Measurements from ENCODE around the gene PLXDC1. TPM values are rescaled to one million over a fixed set of nuclear protein-coding genes. Genes with fewer than 3 reads are reported as not detected.

Gene PLXDC1
- 0.39 TPM in 1 of 2 replicates, not detected in the other for total RNA-seq

DNA sequence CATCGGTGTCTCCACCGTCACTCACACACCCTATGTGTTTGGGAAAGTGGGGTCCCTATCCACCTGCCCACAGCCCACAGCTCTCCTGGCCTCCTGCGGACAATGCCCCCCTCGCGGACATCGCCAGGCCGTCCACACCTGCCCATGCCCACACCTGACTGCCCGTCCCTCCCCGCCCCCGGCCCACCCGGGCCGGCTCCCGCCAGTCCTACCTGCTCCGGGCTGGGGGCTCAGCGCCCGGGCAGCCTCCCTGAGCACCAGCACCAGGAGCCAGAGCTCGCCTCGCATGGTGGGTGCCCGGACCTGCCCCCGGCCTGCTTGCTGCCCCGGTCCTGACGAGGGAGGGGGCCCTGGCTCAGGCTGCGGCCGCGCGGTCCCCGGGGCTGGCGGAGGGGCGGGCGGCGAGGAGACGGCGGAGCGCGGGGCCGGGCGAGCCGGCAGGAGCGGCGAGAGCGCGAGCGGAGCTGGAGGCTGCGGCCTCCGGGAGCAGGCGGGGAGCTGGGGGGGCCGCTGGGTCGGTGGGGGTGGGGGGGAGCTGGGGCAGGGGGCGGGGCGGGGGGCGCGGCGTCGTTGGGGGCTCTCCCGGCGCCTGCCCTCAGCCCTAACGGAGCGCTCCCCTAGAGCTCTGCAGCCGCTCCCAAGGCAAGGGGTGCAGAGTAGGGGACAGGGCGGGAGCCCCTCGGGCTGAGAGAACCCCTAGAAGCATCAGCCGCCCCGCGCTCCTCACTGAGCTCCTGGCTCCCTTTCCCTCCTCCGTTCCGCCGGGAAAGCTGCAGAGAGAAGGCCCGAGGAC lies at the start of gene PLXDC1:
TSS of gene PLXDC1 (minus strand) at position 488 of the 793 bp plus-strand sequence. CDS start at position 288, 200 bp downstream.

DNA sequence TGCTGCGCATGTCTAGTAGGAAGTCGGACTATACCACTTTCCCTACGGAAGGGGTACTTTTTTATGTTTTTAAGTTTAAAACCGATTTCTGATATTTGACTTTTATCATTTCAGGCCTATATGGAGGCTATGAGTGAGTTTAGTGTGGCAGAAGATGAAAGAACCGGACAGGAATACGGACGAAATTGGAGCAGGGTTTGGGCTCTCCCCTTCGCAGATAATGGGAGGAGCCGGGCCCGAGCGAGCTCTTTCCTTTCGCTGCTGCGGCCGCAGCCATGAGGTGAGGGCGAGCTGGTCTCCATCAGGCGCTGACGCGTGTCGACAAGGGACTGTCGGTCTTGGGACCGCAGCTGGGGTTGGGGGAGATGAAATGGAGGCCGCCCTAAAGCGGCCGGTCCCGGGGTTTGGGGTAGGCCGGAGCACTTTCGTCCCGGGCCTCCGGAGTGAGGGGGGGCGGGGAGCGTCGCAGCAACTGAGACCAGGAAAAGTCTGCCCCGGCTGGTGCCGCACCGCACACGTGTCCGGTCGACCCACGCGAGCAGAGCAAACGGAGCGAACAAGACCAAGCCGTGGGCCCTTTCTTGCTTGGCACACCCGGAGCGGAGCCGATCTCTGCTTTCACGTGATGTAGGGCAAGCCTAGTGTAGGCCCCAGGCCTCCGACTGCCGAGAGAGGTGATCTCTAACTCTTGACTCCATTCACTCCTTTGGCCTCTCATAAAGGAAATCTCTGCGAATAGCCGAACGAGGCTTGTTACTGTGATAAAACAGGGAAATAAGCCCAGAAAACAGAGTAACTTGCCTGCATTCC lies 48.8 kb upstream of the PLXDC1 start, which contains the start of gene RPL19:
TSS of gene RPL19 (plus strand) at position 214 of the 810 bp plus-strand sequence. CDS start at position 276, 62 bp downstream.

DNA sequence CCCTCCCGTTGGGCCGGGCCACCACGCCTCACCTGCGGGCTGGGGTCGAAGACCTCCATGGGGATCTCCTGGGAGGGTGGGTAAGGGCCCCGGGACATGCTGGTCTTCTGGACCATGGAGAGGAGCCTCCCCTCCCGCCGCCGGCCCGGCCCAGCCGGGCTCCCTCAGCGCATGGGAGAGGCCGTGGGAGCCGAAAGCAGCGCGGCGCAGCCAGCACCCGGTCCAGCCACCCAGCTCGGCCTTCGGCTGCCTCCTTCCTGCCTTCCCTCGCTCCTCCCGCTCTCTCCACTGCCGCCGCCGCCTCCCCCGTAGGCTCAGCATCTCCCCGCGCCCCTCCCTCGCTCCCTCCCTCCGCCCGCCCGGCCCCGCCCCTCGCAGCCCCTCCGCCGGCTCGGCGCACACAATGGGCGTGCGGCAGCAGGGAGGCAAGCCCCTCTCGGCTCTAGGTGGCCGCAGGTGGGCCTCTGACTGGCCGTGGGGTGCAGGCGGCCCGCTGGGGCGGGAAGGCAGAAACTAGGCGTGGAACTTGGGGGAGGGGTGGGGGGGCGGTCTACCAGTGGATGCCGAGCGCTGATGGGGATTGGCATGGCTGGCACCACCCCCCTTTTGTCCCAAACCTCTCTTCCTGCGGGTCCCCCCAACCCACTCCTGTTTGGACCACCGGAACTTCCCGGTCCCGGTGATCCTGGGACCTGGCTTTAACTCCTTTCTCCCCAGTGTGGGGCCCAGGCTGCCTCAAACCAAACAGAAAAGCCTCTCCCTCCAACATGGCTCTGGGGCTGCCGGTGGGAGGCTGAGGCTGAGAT lies 46.1 kb upstream of the PLXDC1 start, which contains the start of gene CACNB1:
TSS of gene CACNB1 (minus strand) at position 290 of the 806 bp plus-strand sequence. CDS start at position 116, 174 bp downstream.

DNA sequence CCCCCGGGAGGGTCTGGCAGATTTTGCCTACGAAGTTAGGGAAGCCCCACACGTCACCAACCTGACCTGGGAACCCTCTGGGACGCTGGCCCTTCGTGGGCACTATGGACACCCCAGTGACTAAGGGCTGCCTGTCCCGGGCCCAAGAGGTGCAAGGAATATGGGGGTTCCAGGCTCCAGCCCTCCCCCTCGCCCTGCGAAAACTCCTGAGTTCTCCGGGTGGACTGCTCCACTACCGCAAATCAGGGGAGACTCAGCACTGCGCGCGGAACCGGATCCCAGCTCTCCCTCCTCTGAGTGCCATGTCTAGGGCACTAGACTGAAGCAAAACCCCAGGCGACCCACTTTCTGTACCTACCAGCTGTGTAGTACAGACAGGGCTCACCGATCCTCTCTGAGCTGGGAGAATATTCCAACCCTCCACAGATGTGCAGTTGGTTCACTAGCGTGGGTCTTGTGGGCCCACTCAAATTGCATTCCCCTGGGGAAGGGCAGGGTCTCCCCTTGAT lies 14.5 kb upstream of the PLXDC1 start, which contains the start of gene ARL5C:
TSS of gene ARL5C (minus strand) at position 321 of the 509 bp plus-strand sequence. CDS start 401 bp downstream, outside the sequence.

Small RNAs within 50 kb of the gene (small RNA-seq; reads per million reads assigned to genes)
- gene AC091178.1: not detected

Other genes starting within 250 kb of the PLXDC1 start
- under 0.01 TPM in 1 of 2 replicates, not detected in the other for gene FBXO47, start 184.2 kb downstream of the PLXDC1 start, total RNA-seq
- not detected in 2 replicates for gene ARL5C, start 14.5 kb upstream of the PLXDC1 start, total RNA-seq
- 2.0 and 2.8 TPM in 2 replicates for gene CACNB1, start 46.0 kb upstream of the PLXDC1 start, total RNA-seq
- gene RPL19, start 48.6 kb upstream of the PLXDC1 start, total RNA-seq: 1,233 and 1,470 TPM in 2 replicates
- gene STAC2, start 74.3 kb upstream of the PLXDC1 start, total RNA-seq: not detected in 2 replicates
- gene FBXL20, start 250.0 kb upstream of the PLXDC1 start, total RNA-seq: 9.8 and 15.2 TPM in 2 replicates

All from placental epithelial cell (primary cell).